NCI-H1436 treated with DMSO at 0.1 percent for 48 hours (cell line): ENCODE data around the gene PLPPR5.

Source experiments
- DNase-seq: peaks from one replicate; lab custom pipeline; 2025; lab: John Stamatoyannopoulos, UW

The PLPPR5 gene

GRCh38 chr1:98849969-98850636 is 154.6 kb downstream of the PLPPR5 start:
- no peak for DNase-seq

GRCh38 chr1:98842241-98842640 is 162.4 kb downstream of the PLPPR5 start:
- no peak for DNase-seq
